GM19193 (cell line): ENCODE data around the gene CCDC32.
A peak's percentile ranks its signal among the peaks of the same experiment; 100 is the strongest.

Source experiments
- POLR2A ChIP-seq: IDR thresholded peaks from 4 replicates; pipeline ENCODE4 v1.6.1; 2011; ENCODE audit not compliant: insufficient read depth, insufficient read length; ENCODE audit errors: extremely low read depth

The CCDC32 gene

DNA sequence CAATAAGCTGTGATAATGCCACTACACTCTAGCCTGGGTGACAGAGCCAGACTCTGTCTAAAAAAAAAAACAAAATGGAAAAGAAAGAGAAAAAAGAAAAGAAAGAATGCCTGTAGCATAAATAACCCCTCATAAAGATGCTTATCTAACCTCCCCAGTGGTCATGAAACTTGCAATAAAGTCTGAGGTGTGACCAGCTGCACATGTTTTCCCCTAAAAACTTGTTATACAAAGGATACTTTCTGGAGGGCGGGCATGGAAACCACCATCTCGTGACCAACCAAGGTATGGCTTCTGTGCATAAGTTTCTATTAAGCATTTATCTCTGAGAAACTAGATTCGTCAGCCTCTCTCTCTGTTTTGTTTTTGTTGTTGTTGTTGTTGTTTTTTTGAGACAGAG, 21.8 kb downstream of the CCDC32 start:
- no peak for TF ChIP-seq POLR2A

DNA sequence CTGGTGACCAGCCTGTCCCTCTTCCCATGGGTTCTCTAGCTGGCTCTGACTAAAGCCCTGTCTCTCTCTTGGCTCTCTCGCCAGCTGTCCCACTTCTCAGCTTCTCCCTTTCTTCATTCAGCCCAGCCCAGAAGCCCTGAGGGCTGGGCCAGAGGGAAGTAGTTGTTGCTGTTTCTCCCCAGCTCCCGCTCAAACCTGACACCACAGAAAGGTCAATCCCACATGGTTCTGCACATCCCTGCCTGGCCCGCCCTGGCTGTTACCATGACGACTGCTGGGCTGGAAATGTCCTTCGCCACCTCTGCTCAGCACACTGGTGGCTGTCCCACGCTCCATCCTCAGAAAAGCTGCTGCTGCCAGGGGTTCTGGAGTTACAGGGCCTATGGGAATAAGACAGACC, 25.9 kb downstream of the CCDC32 start:
- TF ChIP-seq POLR2A: no peak

DNA sequence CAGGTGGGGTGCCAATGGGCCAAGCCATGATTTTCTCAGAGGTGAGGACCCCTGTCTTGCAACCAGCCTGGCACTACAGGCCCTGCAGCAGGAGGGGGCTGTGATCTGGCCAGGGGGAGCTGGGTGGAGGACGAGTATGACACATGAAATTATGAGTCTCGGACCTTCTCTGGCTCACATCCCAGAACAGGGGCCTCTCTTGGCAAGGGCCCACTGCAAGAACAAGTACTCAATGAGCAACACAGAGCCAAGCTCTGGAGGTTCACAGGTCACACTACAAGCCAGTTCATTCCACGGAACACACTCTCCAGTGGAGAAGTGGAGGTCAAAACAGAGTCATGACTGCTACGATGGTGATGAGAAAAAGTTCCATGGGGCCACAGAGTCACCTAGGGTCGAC, 28.3 kb downstream of the CCDC32 start:
- no peak for TF ChIP-seq POLR2A

DNA sequence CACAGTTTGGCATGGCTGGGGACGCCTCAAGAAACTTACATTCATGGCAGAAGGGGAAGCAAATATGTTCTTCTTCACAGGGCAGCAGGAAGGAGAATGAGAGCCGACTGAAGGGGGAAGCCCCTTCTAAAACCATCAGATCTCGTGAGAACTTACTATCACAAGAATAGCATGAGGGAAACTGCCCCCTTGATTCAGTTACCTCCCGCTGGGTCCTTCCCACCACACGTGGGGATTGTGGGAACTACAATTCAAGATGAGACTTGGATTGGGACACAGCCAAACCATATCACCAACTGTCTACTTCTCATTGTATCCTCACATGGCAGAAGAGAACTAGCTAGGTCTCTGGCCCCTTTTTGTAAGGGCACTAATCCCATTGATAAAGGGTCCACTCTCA, 30.5 kb downstream of the CCDC32 start:
- TF ChIP-seq POLR2A: no peak

DNA sequence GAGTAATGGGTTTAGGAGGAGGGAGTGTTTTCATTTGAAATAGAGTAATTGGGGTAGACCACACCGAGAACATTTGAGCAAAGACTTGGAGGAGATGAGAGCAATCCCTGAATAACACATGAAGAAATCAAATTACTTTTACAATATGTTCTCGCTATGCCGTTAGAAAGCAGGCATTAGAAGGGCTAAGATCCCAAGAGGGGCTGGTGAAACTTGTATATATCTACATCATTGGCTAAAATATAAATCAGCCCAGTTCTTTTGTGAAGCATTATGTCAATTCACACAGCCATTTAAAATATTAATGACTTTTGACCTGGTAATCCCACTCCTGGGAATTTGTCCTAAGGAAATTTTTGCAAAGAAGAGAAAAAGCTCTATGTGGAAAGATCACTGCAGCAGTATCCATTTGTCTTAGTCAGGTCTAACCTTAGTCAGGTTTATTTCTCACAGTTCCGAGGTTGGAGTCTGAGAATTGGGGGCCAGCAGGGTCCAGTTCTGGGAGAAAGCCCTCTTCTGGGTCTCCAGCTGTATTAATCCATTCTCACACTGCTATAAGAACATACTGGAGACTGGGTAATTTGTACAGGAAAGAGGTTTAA, 31.0 kb downstream of the CCDC32 start:
- TF ChIP-seq POLR2A: no peak

DNA sequence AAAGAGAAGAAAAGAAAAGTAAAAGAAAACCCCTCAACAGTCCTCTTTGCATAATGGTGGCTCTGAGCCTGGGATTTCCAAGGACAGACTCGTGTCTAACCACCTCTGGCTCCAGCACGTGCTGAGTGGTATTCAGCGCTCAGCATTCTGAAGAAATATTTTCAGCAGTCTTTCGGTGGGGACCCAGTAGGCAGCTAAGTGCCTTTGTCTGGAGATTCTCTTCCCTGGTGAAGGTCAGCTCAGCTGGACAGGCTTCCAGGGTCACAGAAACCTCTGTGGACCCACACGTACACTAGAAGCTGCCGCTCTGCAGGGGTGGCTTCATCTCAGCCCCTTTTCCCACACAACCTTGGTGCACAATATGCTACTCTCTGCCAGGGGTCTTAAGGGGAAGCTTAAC, 36.0 kb downstream of the CCDC32 start:
- no peak for TF ChIP-seq POLR2A

DNA sequence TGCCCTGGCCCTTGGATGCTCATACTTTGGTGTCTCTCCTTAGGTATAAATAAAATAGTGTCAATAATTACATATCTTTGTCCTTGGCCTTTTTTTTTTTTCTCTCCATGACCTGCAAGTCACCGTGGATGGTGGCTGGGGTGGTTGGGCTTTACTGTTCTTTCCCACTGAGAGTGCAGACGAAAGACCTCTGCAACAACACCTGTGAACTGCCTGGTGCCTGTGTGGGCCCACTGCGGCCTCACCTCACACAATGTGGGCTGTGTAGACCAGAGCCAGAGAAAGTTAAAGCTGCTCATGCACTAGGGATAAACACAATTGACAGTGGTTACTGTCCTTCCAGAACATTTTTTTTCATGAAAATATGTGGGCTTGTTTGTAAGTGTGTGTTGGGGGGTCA, 39.0 kb downstream of the CCDC32 start:
- TF ChIP-seq POLR2A: no peak

DNA sequence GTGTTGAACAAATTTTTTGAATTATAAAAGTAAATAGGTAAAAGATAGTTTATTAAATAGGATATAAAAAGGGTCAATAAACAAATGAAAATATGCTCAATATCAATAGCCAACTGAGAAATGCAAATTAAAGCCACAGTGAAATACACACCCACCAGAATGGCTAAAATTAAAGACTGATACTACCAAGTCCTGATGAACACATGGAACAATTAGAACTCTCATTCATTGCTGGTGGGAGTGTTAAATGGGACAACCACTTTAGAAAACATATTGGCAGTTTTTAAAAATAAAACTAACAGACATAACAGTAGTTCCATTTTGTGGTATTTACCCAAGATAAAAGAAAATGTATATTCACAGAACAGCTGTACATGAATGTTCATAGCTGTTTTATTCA, 41.2 kb downstream of the CCDC32 start:
- no peak for TF ChIP-seq POLR2A

DNA sequence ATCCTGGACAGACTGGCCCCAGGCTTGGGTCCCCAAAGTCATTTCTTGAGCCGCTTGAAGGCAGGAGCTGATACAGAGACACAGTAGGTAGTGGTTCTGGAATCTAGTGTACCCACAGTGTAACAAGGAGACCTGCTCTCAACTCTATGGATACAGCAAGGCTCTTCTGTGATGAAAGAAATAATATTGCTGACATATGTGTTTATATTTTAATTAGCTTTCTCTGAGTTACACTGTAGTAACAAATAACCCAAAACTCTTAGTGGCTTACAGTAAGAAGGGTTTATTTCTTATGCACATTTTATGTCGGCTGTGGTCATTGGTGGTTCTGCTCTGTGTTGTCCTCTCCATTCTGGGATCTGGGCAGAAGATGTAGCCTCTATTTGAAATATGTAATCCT, 48.5 kb downstream of the CCDC32 start:
- TF ChIP-seq POLR2A: no peak

DNA sequence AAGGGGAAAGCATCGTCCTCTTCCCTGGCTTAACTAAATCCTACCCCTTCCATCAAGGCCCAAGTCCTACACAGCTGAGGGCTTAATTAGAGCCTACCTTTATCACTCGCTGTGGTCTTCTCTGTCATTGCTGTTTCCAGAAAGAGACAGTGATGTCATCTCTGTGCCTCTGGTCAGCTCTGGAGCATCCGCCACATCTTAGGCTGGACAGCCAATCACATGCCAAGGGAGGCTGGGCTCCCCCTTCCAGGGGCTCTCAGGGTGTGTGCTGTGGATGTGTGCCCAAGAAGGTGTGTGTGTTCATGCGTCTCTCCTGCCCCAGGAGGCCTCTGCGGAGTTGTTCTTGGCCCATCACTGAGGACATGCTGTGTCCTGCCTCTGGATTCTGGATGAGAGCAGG, 51.2 kb downstream of the CCDC32 start:
- no peak for TF ChIP-seq POLR2A

DNA sequence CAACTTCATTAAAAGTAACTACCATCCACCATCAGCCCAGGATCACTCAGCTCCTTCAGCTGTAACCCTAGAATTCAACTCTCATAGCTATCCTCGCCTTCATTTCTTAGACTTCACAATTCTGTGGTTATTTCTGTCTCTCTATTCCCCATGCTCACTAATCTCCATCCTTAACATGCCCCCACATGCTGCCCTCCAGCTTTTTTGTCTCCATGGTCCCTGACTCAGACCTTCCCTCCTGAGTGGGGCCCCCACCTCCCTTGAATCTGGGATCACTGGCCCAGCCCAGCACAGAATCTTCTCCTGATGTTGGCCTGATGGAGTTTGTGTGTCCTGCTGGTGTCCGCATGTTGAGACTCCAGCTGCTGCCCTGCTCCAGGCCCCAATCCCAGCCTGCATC, 52.4 kb downstream of the CCDC32 start:
- TF ChIP-seq POLR2A: no peak

DNA sequence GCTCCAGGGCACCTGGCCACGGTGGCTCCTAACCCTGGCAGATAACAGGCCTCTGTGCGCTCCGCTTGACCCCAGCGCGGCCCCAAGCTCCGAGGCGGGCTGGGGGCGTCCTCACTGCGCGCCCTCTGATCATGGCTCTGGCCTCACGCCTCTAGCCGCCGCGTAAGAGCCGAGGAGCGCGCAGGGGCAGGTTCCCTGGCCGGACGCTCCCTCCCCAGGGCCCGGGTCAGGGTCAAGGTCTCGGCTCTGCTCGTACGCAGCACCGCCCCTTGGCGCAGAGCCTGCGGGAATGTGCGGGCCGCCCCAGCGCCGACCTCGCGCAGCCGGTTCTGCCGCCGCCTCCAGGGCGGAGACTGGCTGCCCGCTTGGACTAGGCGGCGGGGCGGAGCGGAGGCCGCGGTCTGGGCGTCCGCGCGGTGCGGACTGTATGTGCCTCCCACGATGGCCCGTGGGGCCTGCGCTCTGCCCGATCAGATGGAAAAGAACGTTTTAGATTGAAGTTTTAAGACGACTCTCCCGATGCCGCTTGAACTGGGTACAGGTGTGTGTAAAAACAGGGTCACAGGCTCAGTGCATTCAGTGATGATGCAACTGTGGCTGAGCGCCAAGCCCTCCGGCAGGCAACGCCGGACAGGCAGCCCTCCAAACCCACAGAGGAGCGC, 53.2 kb downstream of the CCDC32 start:
- TF ChIP-seq POLR2A: peak; percentile 36

DNA sequence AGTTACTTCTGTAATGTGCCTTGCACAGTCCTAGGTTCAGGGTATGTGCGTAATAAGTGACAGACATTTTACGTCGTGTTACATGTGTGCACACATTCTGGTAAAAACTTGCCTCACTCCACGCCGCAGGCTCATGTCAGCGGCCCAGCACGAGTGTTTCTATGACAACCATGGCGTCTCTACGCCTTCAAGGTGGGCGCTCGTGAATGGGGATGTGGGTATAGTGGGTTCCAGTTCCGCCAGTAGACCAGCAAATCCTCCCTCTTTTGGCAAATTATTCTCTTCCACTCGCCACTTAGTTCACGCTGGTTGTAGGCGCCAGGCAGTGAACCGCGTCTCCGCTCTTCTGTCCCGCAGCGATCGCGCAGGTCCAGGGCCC, 53.8 kb downstream of the CCDC32 start:
- TF ChIP-seq POLR2A: no peak

DNA sequence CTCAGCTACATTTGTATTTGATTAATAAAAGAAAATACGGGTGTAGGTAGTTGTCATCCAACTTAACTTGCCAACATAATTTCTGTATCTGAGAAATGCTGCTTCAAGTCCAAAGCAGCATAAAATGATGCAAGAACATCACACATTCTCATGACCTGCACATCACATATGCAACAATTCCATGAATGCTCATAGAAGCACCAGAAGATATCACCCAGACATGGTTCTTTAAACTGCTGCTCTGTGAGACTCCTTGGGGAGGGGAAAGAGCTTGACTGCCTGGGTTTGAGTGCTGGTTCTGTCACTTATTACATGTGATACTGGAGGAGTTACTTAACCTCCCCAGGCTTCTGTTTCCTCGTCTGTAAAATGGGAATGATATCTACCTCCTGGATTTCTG, 54.6 kb downstream of the CCDC32 start:
- no peak for TF ChIP-seq POLR2A

DNA sequence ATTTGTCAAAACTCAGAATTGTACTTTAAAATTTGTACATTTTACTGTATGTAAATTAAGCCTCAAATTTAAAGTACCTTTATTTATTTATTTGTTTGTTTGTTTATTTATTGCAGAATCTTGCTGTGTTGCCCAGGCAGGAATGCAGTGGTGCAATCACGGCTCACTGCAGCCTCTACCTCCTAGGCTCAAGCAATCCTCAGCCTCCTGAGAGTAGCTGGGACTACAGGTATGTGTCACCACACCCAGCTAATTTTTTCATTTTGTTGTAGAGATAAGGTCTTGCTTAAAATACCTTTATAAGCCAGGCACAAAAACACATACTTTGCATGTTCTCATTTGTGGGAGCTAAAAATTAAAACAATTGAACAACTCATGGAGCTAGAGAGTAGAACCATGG, 56.6 kb downstream of the CCDC32 start:
- no peak for TF ChIP-seq POLR2A

DNA sequence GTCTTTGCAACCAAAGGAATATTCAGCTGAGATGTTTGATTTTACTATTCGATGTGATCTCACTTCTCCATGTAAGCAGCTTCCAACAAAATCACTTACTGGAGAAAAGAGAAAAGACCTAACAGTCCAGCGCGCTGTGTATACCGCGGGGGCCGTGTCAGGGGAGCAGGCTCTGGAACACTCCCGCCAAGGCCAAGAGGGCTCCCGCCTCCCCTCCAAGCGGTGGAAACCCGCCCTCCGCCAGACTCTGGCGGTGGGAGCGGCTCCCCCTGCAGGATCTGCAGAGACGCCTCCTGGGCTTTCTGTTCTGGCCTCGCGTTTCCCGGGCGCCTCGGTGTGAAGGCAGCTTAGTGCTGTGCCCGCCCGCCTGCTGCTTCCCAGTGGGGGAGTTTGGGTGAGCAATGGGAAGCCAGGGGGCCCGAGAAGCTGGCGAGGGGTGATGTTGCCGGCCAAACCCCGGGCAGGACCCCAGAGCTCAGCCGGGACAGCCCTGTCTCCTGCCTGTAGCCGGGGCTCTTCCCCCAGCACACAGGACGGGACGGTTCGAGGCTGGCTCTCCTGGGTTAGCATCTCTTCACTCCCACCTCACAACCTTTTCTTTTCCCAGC, 57.8 kb downstream of the CCDC32 start:
- no peak for TF ChIP-seq POLR2A
